ENCODE results near the gene CIT.

CIT gene

GRCh38 chr12:119718141-119718540 is 159.0 kb downstream of the CIT start:
- CTCF ChIA-PET = interaction anchor here (0.6 kb wide), 1 partner anchor 653 kb away, joined by 3 read pairs; no protein-coding TSS in a partner anchor
- no peak for TF ChIP-seq CTCF (conservative IDR thresholded peaks at IDR 0.05; ENCODE audit: low read depth)
- DNase-seq (ENCODE audit: low spot score) = no peak
- POLR2A ChIA-PET (ENCODE audit: low non-redundant PET) = no interaction called here
- H3K27ac ChIP-seq = peak overlapping the region; percentile 19; the same call in 1 of the 2 replicates

- ChIA-PET CTCF (no interaction called here), POLR2A (ENCODE audit: low non-redundant PET) (no interaction called here)
- H3K27ac ChIP-seq = no peak overlapping the region
- TF ChIP-seq CTCF (conservative IDR thresholded peaks at IDR 0.05; ENCODE audit: low read depth) = no peak
- DNase-seq (ENCODE audit: low spot score) = peak; percentile 16
Measured at GRCh38 chr12:119715268-119715620, 161.9 kb downstream of the CIT start.

- no peak for TF ChIP-seq CTCF (conservative IDR thresholded peaks at IDR 0.05; ENCODE audit: low read depth)
- CTCF ChIA-PET = no interaction called here
- POLR2A ChIA-PET (ENCODE audit: low non-redundant PET) = no interaction called here
Measured at GRCh38 chr12:119714614-119715267, 162.4 kb downstream of the CIT start.

GRCh38 chr12:119713551-119714031 is 163.5 kb downstream of the CIT start:
- no peak overlapping the region for H3K27ac ChIP-seq
- ChIA-PET POLR2A (ENCODE audit: low non-redundant PET) (no interaction called here), CTCF (no interaction called here)
- TF ChIP-seq CTCF (conservative IDR thresholded peaks at IDR 0.05; ENCODE audit: low read depth) = no peak
- no peak for DNase-seq (ENCODE audit: low spot score)

More at GRCh38 chr12:119714614-119715267, 162.4 kb downstream of the CIT start:
- DNase-seq (ENCODE audit: low spot score) = no peak
- no peak overlapping the region for H3K27ac ChIP-seq

GRCh38 chr12:119712721-119713120 is 164.4 kb downstream of the CIT start:
- CTCF ChIA-PET = no interaction called here
- no peak for TF ChIP-seq CTCF (conservative IDR thresholded peaks at IDR 0.05; ENCODE audit: low read depth)

GRCh38 chr12:119711693-119712092 is 165.4 kb downstream of the CIT start:
- ChIA-PET CTCF (interaction anchor here (1.0 kb wide), 1 partner anchor 17 kb away, joined by 3 read pairs; no protein-coding TSS in a partner anchor), POLR2A (ENCODE audit: low non-redundant PET) (no interaction called here)
- DNase-seq (ENCODE audit: low spot score) = no peak
- TF ChIP-seq CTCF (conservative IDR thresholded peaks at IDR 0.05; ENCODE audit: low read depth) = no peak
- no peak overlapping the region for H3K27ac ChIP-seq

More at GRCh38 chr12:119712721-119713120, 164.4 kb downstream of the CIT start:
- POLR2A ChIA-PET (ENCODE audit: low non-redundant PET) = no interaction called here
- no peak for DNase-seq (ENCODE audit: low spot score)
- no peak overlapping the region for H3K27ac ChIP-seq
